OCI-LY1 (cell line): ENCODE data around the gene SOX18.

Source experiments
- EZH2 ChIP-seq: fragments of 200-600 bp; sonication (generic), shearing (Covaris generic); IDR thresholded peaks from 2 replicates; pipeline ENCODE4 v1.8.0; 2017; ENCODE audit warnings: borderline replicate concordance, mixed run types, mild to moderate bottlenecking, antibody characterized with exemption, low read length, moderate library complexity, mixed read lengths
- TF ChIP-seq, protein P1 (sequence below): fragments of 200-600 bp; sonication (generic), shearing (Covaris generic); IDR thresholded peaks from 2 replicates; pipeline ENCODE4 v1.5.1; 2017; ENCODE audit warnings: mild to moderate bottlenecking, antibody characterized with exemption, low read length, moderate library complexity, mixed read lengths

DNA sequence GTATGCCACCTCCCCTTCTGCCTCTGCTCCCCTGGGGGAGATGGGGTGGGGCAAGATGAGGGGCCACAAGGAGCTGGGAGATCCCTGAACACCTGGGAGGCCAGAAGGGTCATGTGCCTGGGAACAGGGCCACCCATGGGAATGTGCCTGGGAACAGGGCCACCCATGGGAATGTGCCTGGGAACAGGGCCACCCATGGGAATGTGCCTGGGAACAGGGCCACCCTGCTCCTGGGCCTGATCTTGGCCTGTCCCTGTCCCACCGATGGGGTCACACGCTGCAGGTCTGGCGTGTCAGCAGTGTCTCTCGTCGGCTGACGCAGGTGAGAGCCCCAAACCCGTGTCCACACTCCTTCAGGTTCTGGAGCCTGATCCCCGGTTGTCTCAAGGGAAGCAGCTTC, 25.5 kb upstream of the SOX18 start:
- TF ChIP-seq, protein P1, sequence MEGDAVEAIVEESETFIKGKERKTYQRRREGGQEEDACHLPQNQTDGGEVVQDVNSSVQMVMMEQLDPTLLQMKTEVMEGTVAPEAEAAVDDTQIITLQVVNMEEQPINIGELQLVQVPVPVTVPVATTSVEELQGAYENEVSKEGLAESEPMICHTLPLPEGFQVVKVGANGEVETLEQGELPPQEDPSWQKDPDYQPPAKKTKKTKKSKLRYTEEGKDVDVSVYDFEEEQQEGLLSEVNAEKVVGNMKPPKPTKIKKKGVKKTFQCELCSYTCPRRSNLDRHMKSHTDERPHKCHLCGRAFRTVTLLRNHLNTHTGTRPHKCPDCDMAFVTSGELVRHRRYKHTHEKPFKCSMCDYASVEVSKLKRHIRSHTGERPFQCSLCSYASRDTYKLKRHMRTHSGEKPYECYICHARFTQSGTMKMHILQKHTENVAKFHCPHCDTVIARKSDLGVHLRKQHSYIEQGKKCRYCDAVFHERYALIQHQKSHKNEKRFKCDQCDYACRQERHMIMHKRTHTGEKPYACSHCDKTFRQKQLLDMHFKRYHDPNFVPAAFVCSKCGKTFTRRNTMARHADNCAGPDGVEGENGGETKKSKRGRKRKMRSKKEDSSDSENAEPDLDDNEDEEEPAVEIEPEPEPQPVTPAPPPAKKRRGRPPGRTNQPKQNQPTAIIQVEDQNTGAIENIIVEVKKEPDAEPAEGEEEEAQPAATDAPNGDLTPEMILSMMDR = no peak
- TF ChIP-seq EZH2 = no peak
